Measurements from ENCODE around the gene CSF3R.
"Not testable (repeated sequence)": the region's sequence is repeated elsewhere in the genome, so short reads cannot be mapped to it uniquely, and the experiment has no call there.

CSF3R gene

DNA sequence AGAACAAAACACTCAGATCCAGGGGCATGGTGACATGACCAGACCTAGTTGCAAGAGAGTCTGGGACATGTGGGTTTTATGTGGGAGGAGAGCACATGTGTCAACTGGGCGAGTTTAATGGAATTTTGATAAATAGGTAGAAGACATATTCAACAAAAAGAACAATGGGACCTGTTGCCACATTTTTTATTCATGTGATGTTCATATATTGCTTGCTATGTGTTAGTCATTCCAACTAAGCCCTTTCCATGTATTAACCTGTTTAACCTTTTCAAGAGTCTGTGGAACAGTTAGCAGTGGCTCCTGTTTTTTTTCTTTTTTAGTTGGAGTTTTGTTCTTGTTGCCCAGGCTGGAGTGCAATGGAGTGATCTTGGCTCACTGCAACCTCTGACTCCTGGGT, 30.1 kb upstream of the CSF3R start:
- no peak for DNase-seq

DNA sequence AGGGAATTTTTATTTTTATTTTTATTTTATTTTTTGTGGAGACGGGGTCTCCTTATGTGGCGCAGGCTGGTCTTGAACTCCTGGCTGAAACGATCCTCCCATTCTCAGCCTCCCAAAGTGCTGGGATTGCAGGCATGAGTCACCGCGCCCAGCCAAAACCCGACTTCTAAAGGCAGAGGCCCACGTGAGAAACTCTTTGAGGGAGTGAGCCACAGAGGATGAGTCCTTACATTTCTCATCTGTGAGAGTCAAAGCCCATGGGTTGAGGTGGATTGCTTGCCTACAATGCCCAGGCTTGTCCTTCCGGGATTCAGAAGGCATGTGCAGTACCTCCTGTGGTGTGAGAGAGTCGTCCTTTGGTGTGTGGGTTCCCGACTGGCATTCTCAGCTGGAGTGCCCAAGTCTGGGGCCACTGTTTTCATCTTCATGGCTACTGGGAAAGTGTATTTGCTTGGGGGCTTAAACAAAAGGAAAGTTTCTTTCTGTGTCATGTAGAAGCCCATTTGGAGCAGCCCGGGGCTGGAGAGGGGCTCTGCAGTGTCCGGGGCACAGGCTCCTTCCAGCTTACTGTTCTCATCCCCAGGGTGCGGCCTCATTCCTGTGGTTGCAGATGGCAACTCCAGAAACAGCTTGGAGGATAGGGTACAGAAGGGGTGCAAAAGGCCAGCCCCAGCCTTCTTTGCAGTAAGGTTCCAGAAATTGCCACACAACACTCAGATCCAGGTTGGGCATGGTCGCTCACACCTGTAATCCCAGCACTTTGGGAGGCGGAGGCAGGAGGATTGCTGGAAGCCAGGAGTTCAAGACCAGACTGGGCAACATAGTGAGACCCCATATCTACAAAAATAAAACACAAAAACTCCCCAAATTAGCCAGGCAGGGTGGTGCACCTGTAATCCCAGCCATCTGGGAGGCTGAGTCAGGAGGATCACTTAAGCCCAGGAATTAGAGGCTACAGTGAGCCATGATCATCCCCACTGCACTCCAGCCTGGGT, 29.4 kb upstream of the CSF3R start:
- DNase-seq = no peak

- DNase-seq = not testable (repeated sequence)
These were observed 28.5 kb upstream of the CSF3R start for GRCh38 chr1:36511220-36511619.

DNA sequence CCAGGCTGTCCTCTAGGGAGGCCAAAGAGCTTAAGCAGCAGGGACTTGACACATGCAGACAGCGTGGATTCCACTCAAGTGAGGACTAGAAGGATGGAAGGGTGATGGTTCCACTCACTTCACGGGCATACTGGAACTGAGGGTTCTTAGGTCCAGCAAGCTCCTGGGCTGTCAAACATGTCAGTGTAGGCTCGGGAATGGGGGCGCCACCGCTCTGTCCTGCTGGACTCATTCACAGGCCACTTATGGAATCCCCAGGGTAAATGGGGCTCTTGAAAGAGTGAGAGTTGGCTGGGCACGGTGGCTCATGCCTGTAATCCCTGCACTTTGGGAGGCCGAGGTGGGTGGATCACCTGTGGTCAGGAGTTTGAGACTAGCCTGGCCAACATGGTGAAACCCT, 27.7 kb upstream of the CSF3R start:
- DNase-seq = no peak

DNA sequence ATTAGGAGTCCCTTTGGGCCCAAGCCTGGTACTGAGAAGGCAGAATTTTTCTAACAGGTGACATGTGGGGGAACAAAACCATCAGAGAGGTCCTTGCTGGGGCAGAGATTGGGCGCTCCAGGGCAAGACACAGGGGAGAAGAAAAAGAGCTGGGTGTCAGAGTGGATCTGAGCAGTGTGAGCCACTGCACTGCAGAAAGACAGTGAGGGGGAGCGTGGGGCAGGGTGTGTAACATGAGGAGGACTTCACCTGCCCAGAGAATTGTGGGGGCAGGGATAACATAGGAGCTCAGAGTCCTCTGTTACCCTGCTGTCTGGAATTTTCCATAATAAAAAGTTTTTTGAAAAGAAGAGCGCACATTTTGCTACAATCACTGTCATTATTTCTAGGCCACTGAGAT, 25.5 kb upstream of the CSF3R start:
- DNase-seq = no peak

- no peak for DNase-seq
These were observed 23.7 kb upstream of the CSF3R start for GRCh38 chr1:36506276-36506920.

GRCh38 chr1:36503733-36504132, 21.0 kb upstream of the CSF3R start:
- no peak for DNase-seq

DNA sequence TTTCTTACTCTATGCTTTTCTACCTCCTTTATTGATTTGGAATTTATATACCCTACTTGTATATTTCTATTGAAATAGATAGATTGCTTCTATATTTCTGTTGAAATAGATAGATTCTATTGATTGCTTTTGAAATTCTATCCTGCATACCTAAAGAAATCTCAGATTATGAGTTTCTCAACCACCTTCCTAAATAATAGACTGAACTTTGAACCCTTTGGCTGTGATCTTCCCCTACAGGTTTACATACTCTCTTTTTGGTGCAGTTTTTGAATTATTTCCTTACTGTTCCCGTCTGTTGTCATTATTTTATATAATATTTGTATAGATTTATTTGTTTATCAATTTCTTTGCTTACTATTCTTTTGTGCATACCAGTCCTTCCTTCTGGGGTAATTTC, 20.4 kb upstream of the CSF3R start:
- DNase-seq = no peak

DNA sequence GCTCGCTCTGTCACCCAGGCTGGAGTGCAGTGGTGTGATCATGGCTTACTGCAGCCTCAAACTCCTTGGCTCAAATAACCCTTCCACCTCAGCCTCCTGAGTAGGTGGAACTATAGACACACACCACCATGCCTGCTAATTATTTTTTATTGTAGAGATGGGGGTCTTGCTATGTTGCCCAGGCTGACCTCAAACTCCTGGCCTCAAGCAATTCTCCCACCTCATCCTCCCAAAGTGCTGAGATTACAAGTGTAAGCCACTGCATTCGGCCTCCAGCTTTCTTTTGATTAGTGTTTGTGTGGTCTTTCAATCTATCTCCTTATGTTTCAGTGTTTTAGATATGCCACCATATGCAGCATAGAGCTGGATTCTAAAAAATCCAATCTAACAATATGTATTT, 19.9 kb upstream of the CSF3R start:
- DNase-seq = no peak

GRCh38 chr1:36501911-36502310, 19.2 kb upstream of the CSF3R start:
- not testable (repeated sequence) for DNase-seq

DNA sequence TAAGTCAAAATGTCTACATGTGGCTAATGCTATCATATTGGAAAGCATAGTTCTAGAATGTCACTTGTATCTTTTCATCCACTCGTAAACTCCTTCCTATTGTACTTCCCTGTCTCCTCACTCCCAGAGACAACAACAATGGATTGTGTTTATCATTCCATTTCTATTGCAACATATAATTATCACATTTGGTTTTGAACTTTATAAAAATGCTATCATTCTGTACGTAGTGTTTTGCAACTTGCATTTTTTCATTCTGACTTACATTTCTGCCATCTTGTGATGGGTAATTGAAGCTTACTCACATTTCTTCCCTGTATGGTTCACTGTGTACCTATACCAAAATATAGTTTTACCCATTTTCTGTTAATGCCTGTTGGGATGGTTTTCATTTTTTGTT, 14.5 kb upstream of the CSF3R start:
- DNase-seq = no peak

- DNase-seq = no peak
These were observed 12.3 kb upstream of the CSF3R start for GRCh38 chr1:36494971-36495370.

GRCh38 chr1:36493524-36493923, 10.8 kb upstream of the CSF3R start:
- no peak for DNase-seq

GRCh38 chr1:36492491-36492890, 9.8 kb upstream of the CSF3R start:
- no peak for DNase-seq

GRCh38 chr1:36489258-36490051, 6.7 kb upstream of the CSF3R start:
- not testable (repeated sequence) for DNase-seq

GRCh38 chr1:36487906-36488305, 5.2 kb upstream of the CSF3R start:
- DNase-seq = no peak

DNA sequence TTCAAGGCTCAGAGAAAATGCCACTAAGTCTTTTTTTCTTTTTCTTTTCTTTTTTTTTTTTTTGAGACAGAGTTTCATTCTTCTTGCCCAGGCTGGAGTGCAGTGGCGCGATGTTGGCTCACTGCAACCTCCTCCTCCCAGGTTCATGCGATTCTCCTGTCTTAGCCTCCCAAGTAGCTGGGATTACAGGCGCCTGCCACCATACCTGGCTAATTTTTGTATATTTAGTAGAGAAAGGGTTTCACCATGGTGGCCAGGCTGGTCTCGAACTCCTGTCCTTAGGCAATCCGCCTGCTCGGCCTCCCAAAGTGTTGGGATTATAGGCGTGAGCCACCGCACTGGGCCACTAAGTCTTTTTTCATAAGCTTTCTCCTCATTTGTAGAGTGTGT, 4.6 kb upstream of the CSF3R start:
- DNase-seq = not testable (repeated sequence)

GRCh38 chr1:36486439-36487335, 4.0 kb upstream of the CSF3R start:
- peak; percentile 97 for DNase-seq

DNA sequence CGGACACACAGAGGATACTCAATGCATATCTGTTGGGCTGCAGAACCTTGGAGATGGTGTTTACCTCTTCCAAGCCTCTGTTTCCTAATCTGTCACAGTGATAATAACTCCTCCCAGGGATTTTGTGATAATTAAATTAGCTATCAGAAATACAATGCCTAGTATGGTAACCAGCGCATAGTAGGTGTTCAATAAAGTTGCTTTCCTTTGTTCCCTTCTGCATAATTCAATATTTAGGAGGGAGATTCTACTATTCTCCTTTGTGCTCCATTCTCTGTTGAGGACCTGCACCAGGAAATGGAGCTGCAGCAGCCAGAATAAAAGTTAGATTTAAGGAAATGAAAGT, 3.4 kb upstream of the CSF3R start:
- DNase-seq = no peak

GRCh38 chr1:36484099-36484498, 1.4 kb upstream of the CSF3R start:
- no peak for DNase-seq

- no peak for DNase-seq
These were observed 666 bp downstream of the CSF3R start for GRCh38 chr1:36481771-36482723.

Data from AML-193 (cell line).